GM12878 (cell line): ENCODE results near the gene CXCL8.

Experiments
- CTCF ChIP-seq, 3 experiments: IDR thresholded peaks in 2 of 3; conservative IDR thresholded peaks in 1 of 3; 2 replicates each; pipeline ENCODE4 v1.5.1; 2011; ENCODE audit warnings: low read depth in 3 of 3, low read length in 3 of 3, mild to moderate bottlenecking in 3 of 3, control low read depth in 2 of 3, moderate library complexity in 2 of 3, inconsistent platforms in 1 of 3, mixed read lengths in 1 of 3; ENCODE audit not compliant: control insufficient read depth in 2 of 3, insufficient read depth in 1 of 3; ENCODE audit errors: extremely low read depth in 1 of 3
- EGR1 ChIP-seq, 2 experiments: IDR thresholded peaks; 1 replicate in 1 of 2; 2 replicates in 1 of 2; pipeline ENCODE4 v1.6.1; 2011 to 2012; ENCODE audit warnings: low read depth in 2 of 2, low read length in 2 of 2, borderline replicate concordance in 1 of 2, mild to moderate bottlenecking in 1 of 2, moderate library complexity in 1 of 2
- MTA2 ChIP-seq: fragments of 450-650 bp; IDR thresholded peaks from 2 replicates; pipeline ENCODE4 v1.6.1; 2016; ENCODE audit warnings: low read depth, mild to moderate bottlenecking, moderate library complexity
- POLR2A ChIP-seq: IDR thresholded peaks from 2 replicates; pipeline ENCODE4 v1.6.1; 2011; ENCODE audit warnings: low read depth, mild to moderate bottlenecking, low read length
- SIN3A ChIP-seq: IDR thresholded peaks from 2 replicates; pipeline ENCODE4 v1.6.1; 2012; ENCODE audit warnings: low read depth, low read length, improper control_type of control experiment
- ZBTB11 ChIP-seq: fragments of 450-650 bp; formaldehyde crosslinking; IDR thresholded peaks from 2 replicates; pipeline ENCODE4 v1.5.0; 2022; ENCODE audit warnings: mild to moderate bottlenecking, missing genetic modification characterization
- TF ChIP-seq, protein P1 (sequence below): IDR thresholded peaks from 2 replicates; pipeline ENCODE4 v1.6.1; 2012; ENCODE audit warnings: low read depth, low read length, improper control_type of control experiment

- TF ChIP-seq SIN3A: no peak
- TF ChIP-seq, protein P1, sequence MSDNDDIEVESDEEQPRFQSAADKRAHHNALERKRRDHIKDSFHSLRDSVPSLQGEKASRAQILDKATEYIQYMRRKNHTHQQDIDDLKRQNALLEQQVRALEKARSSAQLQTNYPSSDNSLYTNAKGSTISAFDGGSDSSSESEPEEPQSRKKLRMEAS: no peak
- no peak for TF ChIP-seq ZBTB11 (CRISPR knock-in tag)
- TF ChIP-seq POLR2A: no peak
- no peak for TF ChIP-seq EGR1 (IDR thresholded peaks at IDR 0.05; ENCODE audit: borderline replicate concordance in 1 of 2, low read depth in 2 of 2, low read length in 2 of 2)
- no peak for TF ChIP-seq CTCF (IDR thresholded peaks at IDR 0.05 in 2 of 3, conservative IDR thresholded peaks at IDR 0.05 in 1 of 3; ENCODE audit: control insufficient read depth in 2 of 3, extremely low read depth in 1 of 3, insufficient read depth in 1 of 3, low read depth in 3 of 3, low read length in 3 of 3)
- TF ChIP-seq MTA2: no peak
These were observed 24.7 kb upstream of the CXCL8 start for GRCh38 chr4:73715659-73716058.
